Astrocyte (in vitro differentiated cells and primary cell): Measurements from ENCODE around the gene SPATA16.

Experiments
- CTCF ChIP-seq: IDR thresholded peaks from 2 replicates; pipeline ENCODE4 v1.5.1; 2011; ENCODE audit warnings: low read depth, mild to moderate bottlenecking, inconsistent platforms, low read length, moderate library complexity; ENCODE audit not compliant: insufficient read depth
- EZH2 ChIP-seq: IDR thresholded peaks from 2 replicates; pipeline ENCODE4 v1.6.1; 2012; ENCODE audit warnings: mild to moderate bottlenecking, low read length, inconsistent platforms; ENCODE audit not compliant: insufficient read depth

DNA sequence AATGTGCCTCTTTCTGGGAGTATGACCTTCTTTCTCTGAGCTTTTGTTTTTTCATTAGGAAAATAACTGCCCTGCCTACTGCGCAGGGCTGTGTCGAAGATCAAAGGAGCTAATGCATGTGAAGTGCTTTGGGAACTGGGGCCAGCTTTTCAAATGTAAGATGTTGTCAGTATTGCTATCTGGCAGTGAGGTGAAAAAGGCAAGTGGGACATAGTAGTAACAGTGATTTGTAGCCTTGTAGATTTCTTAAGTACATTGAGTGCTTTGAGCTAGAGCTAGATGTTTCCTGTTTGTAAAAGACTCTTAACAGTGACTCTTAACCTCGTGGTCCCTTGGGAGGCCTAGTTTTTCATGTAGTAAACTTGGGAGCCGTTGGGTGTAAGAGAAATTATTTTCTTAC, 264.0 kb downstream of the SPATA16 start:
- no peak for TF ChIP-seq EZH2
- TF ChIP-seq CTCF, result no peak
